ENCODE results near the gene GPR160. TPM values are rescaled to one million over a fixed set of nuclear protein-coding genes. Genes with fewer than 3 reads are reported as not detected.

Gene GPR160
- total and polyA plus RNA-seq, 9 of the 15 experiments (the other 6 are each of a cell fraction or from before 2014, with no cell fraction given): 1.3 to 10.5 (median 8.3) TPM

DNA sequence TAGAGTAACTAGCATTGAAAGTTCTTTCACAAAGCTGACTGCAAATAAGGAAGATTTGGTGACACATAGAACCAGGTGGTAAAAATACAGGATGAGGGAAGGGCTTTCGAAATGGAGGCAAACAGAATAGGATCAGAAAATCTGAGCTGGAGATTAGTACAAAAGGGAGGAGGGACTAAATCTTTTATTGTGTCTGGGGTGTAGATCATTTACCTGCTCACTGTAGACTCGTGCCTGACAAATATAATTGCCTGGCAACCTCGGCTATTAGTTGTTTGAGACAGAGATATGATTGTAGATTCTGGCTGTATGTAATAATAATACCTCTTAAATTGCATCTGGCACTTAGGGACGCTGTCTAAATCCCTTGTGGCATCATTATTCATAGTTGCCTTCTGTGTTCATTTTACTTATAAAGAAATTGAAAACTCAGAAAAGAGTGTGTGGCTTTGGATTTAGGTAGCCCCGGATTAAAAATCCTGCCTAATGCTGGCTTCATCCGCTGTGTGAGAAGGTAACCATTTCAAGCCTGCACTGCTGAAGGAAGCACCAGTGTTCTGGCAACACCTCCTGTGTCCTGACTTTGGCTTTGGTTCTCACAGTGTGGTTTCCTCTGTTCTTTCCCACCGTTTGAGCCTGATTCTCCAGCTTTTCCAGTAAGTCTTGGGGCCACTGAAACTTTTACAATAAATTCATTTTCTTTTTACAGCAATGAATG, 25.0 kb upstream of the GPR160 start:
- TF ChIP-seq ZNF717 (CRISPR knock-in tag; IDR thresholded peaks at IDR 0.05) (no peak), IRF2 (CRISPR knock-in tag; IDR thresholded peaks at IDR 0.05) (no peak), CEBPG (CRISPR knock-in tag; IDR thresholded peaks at IDR 0.05) (no peak), CEBPG (tag; conservative IDR thresholded peaks at IDR 0.05 in 1 of 2, IDR thresholded peaks at IDR 0.05 in 1 of 2) (no peak)
- in situ Hi-C loops (cut with MboI): no loop called here

GRCh38 chr3:170016057-170016456, 21.7 kb upstream of the GPR160 start:
- intact Hi-C loops (cut with micrococcal nuclease): no loop called here

More for the DNA sequence above, 25.0 kb upstream of the GPR160 start:
- H3K27me3 ChIP-seq (ENCODE audit: control insufficient read depth in 2 of 2, insufficient read depth in 2 of 2, low read length in 2 of 2): no peaks in the 10 kb centered on the region; a peak in 1 of 5 replicates
- H3K4me3 ChIP-seq: no peak overlapping the region
- no peak overlapping the region for H2AFZ ChIP-seq (ENCODE audit: low read depth, low read length)
- ChIA-PET POLR2A (interaction anchor here (0.5 to 0.7 kb wide), 2 partner anchors 435 to 485 kb away, joined by 3 to 4 read pairs; no protein-coding TSS in a partner anchor), CTCF (ENCODE audit: low intra/inter-chr PET ratio) (no interaction called here)
- no peak overlapping the region for H3K9ac ChIP-seq (ENCODE audit: insufficient read depth in 1 of 2, low read depth in 2 of 2, low read length in 2 of 2)
- intact Hi-C loops (cut with micrococcal nuclease): no loop called here
- ATAC-seq: no peak
- H3K9me3 ChIP-seq (replicated peaks; ENCODE audit: control insufficient read depth, insufficient read depth, low read depth, low read length): no peaks in the 10 kb centered on the region
- BruUV-seq (replicated peaks): no TSS peak
- H3K4me2 ChIP-seq (ENCODE audit: insufficient read depth, low read length): no peak overlapping the region
- FAIRE-seq: no peak
- H4K20me1 ChIP-seq (replicated peaks; ENCODE audit: control insufficient read depth, insufficient read depth, low read length): no peaks in the 10 kb centered on the region
- H3K79me2 ChIP-seq (ENCODE audit: control insufficient read depth, insufficient read depth, low read length): no peaks in the 10 kb centered on the region
- 26% methylated on average over 7 of the region's 7 CpGs for WGBS (ENCODE audit: insufficient coverage, low coverage, missing lambda C conversion rate)
- no peak for DNase-seq (ENCODE audit: extremely low read depth in 1 of 4, low spot score in 3 of 4)
- H3K4me1 ChIP-seq (replicated peaks in 1 of 2; ENCODE audit: control insufficient read depth in 2 of 2, insufficient read depth in 2 of 2, low read length in 2 of 2): no peaks in the 10 kb centered on the region; a peak in 1 of 5 replicates
- H3K36me3 ChIP-seq (ENCODE audit: control insufficient read depth, insufficient read depth, low read length): no peaks in the 10 kb centered on the region
- no peaks in the 10 kb centered on the region for H3K9me1 ChIP-seq (ENCODE audit: control insufficient read depth, insufficient read depth, low read length)
- no peak overlapping the region for H3K27ac ChIP-seq (ENCODE audit: extremely low read depth, low read depth, low read length)

More at GRCh38 chr3:170016057-170016456, 21.7 kb upstream of the GPR160 start:
- DNase-seq (ENCODE audit: extremely low read depth in 1 of 4, low spot score in 3 of 4) (no peak), FAIRE-seq (no peak), ATAC-seq (no peak)
- no peak for TF ChIP-seq ZNF274 (IDR thresholded peaks at IDR 0.05; ENCODE audit: borderline replicate concordance, low read depth, low read length)
- TF ChIP-seq PHF21A (IDR thresholded peaks at IDR 0.05; ENCODE audit: borderline replicate concordance, low read depth): no peak
- no peak for TF ChIP-seq RREB1 (CRISPR knock-in tag; IDR thresholded peaks at IDR 0.05)
- TF ChIP-seq CTBP1 (IDR thresholded peaks at IDR 0.05; ENCODE audit: borderline replicate concordance): no peak
- no peak for TF ChIP-seq RBM15 (IDR thresholded peaks at IDR 0.05; ENCODE audit: insufficient read depth, low read length)
- no peak for TF ChIP-seq ZNF347 (CRISPR knock-in tag; IDR thresholded peaks at IDR 0.05; ENCODE audit: low read depth)
- no TSS peak for BruUV-seq (replicated peaks)
- Histone ChIP-seq H3K9me3 (replicated peaks; ENCODE audit: control insufficient read depth, insufficient read depth, low read depth, low read length) (no peaks in the 10 kb centered on the region), H3K4me3 (no peak overlapping the region), H3K4me2 (ENCODE audit: insufficient read depth, low read length) (no peak overlapping the region), H3K79me2 (ENCODE audit: control insufficient read depth, insufficient read depth, low read length) (no peaks in the 10 kb centered on the region), H3K4me1 (replicated peaks in 1 of 2; ENCODE audit: control insufficient read depth in 2 of 2, insufficient read depth in 2 of 2, low read length in 2 of 2) (no peaks in the 10 kb centered on the region; a peak in 1 of 5 replicates), H3K27me3 (ENCODE audit: control insufficient read depth in 2 of 2, insufficient read depth in 2 of 2, low read length in 2 of 2) (peaks cover 0 to 4% of the 10 kb centered on the region in 2 experiments; a peak in 1 of 5 replicates), H2AFZ (ENCODE audit: low read depth, low read length) (no peak overlapping the region), H3K27ac (ENCODE audit: extremely low read depth, low read depth, low read length) (no peak overlapping the region), H4K20me1 (replicated peaks; ENCODE audit: control insufficient read depth, insufficient read depth, low read length) (no peaks in the 10 kb centered on the region), H3K9ac (ENCODE audit: insufficient read depth in 1 of 2, low read depth in 2 of 2, low read length in 2 of 2) (no peak overlapping the region), H3K9me1 (ENCODE audit: control insufficient read depth, insufficient read depth, low read length) (no peaks in the 10 kb centered on the region), H3K36me3 (ENCODE audit: control insufficient read depth, insufficient read depth, low read length) (no peaks in the 10 kb centered on the region)
- POLR2A ChIA-PET: no interaction called here
- in situ Hi-C loops (cut with MboI): no loop called here
- CTCF ChIA-PET (ENCODE audit: low intra/inter-chr PET ratio): no interaction called here
- 10% methylated on average over 3 of the region's 3 CpGs for WGBS (ENCODE audit: insufficient coverage, low coverage, missing lambda C conversion rate)

Data from K562 (cell line).